Raji (cell line): Measurements from ENCODE around the gene TRPC6.

ENCODE experiments used
- POLR2A ChIP-seq: IDR thresholded peaks from 2 replicates; pipeline ENCODE4 v1.6.1; 2011; ENCODE audit warnings: low read depth, low read length, control low read depth; ENCODE audit not compliant: insufficient read depth

TRPC6 gene

DNA sequence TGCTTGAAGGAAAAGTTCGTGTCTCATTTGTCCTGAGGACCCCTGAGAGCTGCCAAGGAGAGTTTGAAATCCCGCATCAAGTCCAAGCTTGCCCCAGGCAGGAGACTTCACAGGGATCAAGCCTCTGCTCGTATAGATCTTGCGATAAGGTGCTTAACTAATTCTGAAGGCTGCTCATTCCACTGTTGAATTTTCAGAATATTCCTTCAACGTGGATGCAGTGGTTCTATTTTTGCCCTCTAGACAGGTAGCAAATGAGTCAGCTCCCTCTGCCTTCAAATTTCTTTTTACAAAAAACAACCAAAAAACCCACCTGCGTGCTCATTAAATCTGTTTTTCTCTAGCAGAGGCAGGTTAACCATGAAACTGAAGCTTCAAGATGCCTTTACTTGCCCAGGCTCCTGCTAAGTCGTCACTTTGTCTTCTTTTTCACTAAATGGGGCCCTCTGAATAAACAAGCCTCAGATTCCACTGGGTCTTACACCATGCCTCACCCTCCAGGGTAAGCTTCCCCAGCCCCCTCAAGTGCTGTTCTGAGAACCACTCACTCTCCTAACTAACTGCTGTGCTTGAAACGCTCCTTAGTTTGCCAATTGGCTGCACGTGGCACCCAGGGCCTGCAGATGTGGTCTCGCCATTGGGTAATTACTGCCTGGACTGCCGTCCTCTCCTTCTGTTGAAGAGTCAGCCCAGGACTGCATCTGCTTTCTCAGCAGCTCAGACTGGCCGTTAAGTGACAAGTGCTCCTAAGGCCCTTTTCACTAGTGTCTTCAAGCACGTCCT lies 105.0 kb downstream of the TRPC6 start:
- TF ChIP-seq POLR2A, result no peak

DNA sequence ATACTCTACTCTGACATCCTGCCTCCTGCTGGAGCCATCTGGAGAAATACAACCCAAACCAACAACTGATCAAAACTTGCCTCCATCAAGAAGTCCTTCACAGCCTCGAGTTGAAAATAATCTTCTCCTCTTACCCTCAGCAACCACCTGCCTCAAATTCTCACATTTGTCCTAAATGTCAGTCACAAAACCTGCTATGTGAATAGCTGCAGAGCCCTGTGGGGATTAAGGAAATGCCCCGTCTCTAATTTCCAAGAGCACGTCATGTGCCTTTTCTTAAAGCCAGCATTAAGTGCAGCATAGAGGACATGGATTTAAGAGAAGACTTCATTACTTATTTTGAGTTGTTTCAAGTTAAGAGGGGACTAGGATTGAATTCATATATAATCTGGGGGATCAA lies 105.9 kb downstream of the TRPC6 start:
- no peak for TF ChIP-seq POLR2A

DNA sequence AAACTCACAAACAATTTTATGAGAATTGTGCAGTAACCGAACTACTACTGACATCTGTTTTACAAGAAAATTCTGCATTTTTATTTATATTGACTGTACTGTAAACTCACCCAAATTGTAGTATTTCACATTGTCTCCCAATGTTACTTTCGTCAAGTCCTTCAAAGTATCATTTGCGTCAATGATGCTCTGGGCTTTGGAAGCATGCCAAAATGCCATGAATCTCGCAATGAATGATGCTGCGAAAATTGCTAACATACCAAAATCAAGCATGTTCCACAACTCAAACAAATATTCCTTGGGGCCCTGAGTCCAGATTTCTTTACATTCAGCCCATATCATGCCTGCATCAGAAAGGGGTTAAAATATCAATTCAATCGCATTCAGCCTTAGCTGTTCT lies 107.6 kb downstream of the TRPC6 start:
- TF ChIP-seq POLR2A, result no peak

DNA sequence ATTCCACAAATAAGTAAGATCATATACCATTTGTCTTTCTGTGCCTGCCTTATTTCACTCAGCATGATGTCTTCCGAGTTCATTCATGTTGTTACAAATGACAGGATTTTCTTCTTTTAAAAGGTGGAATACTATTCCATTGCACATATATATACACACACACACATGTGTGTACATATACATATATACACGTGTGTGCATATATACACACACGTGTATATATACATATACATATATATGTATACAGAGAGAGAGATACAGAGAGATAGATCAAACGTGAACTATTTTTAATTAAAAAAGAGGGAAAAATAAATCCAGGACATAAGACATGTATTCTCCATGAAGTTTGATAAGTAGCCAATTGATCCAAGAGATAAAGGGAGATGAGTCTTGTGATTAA lies 108.1 kb downstream of the TRPC6 start:
- TF ChIP-seq POLR2A, result no peak

DNA sequence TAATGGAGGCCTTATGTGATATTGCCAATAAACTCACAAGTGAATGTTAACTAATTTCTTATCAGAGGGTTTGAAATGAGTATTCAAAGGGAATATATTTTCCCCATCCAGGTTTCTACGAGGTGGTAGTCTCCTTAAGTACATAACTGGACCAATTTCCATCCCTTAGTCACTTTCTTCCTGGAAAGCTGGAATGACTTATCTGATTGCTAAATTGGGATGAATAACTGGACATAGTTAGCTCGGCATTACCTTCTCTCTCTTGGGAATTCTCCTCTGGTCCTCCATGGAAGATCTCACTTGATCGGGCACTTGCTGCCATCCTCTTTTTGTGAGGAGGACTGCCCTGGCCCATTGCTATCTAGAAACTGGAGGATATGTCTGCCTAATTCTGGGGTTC lies 109.1 kb downstream of the TRPC6 start:
- no peak for TF ChIP-seq POLR2A

DNA sequence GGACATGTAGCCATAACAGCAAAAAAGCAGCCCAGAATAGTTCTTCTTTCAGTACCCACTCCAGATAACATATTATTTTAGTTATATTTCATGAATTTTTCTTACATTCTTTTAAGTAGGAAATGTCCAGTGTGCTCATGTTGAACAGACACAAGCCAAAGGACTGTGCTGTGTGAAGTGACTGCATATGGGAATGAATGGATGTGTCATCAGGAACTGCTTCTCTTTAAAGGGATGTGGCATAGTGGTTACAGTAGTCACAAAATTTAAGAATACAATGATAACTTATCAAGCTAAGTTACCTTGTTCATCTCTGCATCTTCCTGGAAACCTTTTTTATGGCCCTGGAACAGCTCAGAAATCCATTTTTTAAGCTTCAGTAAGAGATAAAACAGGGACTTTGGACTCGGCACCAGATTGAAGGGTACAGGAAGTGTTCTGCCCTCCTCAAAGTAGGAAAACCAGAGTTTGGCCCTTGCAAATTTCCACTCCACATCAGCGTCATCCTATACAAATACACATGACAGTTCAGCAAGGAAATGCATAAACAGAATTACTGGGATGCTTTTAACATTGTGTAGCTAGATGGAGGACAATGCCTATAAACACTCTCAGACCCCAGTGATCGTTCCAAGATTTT lies 112.8 kb downstream of the TRPC6 start:
- TF ChIP-seq POLR2A, result no peak

DNA sequence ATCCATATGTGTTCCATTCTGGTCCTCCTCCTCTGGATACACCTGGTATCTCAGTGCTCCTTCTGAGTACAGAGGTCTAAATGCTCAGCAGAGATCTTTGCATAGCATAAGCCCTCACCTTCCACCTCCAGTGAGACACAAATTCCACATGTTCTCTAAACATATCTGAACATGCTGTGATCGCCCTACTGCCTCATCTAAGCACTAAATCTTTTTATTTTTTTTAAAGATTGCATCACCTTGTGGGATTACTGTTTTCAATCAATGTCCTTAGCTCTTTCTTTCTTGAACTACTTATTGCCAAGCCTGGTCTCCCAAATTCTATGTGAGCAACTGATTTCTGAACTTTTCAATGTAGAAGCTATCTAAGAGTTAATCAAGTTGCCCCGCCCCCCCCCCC lies 113.4 kb downstream of the TRPC6 start:
- TF ChIP-seq POLR2A, result no peak

DNA sequence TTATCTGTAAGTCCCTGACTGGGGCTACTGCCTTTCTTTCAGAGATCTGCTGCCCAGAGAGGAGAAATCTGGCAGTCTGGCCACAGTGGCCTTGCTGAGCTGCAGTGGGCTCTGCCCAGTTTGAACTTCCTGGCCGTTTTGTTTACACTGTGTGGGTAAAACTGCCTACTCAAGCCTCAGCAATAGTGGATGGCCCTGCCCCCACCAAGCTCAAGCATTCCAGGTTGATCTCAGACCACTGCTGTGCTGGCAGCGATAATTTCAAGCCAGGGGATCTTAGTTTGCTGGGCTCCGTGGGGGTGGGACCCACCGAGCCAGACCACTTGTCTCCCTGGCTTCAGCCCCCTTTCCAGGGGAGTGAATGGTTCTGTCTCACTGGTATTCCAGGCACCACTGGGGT lies 117.5 kb downstream of the TRPC6 start:
- TF ChIP-seq POLR2A, result no peak

- no peak for TF ChIP-seq POLR2A
Measured at GRCh38 chr11:101459020-101459419, 124.8 kb downstream of the TRPC6 start.

GRCh38 chr11:101458161-101458560 lies 125.6 kb downstream of the TRPC6 start:
- TF ChIP-seq POLR2A, result no peak

DNA sequence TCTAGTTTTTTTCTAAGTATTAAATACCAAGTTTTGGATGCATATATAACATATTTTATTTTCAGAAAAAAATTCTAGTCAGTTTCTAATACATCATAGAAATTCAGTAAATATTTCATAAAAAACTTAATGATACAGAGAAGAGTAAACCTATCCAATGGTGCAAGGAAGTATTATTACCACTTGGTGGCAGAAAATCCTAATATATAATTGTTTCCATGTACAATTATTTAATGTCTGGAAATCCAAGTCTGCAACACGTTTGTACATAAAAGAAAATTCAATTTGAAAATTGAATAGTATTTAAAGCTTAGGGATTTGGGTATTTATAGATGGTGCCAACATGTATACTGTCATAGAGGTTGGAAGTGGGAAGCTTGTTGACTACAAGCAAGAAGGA lies 127.0 kb downstream of the TRPC6 start:
- no peak for TF ChIP-seq POLR2A

GRCh38 chr11:101453682-101454081 lies 130.1 kb downstream of the TRPC6 start:
- TF ChIP-seq POLR2A, result no peak

DNA sequence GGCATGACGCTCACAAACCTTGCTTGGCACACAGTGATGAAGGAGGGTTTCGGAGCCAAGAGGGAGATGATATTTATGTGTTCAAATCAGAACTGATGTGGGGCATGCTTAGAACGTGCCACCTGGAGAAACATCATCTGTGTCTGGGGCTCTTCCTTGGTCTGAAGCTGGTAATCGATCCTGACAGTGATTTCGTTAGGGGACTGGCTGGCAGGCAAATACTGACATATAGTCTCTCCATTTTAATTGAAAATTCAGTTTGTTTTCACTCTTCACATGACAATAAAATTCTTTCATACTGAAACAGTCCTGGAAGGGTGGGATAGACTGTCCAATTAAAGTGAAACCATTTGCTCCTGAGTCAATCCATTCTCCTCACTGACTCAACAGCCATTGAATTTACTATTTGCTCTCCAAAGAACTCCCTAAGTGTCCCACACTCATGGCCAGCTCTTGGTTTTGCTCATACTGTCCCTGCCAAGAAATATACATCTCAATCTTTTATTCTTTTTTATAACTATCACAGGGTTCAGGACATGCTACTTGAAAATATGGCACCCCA lies 134.8 kb downstream of the TRPC6 start:
- TF ChIP-seq POLR2A, result no peak

DNA sequence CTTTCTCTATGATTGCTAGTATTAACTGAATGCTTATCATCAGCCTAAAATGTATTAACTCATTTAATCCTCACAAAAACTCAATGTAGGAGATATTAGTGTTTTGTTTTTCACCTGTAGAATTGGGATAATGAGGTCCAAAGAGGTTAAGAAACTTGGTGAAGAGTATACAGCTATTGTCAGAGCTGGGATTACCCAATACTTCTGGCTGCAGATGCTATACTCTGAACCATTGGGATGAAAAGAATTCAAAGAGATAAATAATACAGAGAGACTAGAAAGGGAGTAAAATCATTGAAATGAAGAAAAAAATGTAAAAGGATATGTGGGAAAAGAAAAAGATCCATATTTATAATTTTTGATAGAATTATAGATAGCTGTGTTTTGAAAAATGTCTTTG lies 137.1 kb downstream of the TRPC6 start:
- TF ChIP-seq POLR2A, result no peak

GRCh38 chr11:101446238-101446637 lies 137.6 kb downstream of the TRPC6 start:
- TF ChIP-seq POLR2A, result no peak

- no peak for TF ChIP-seq POLR2A
Measured at GRCh38 chr11:101445761-101446160, 138.0 kb downstream of the TRPC6 start.
